GM21529 (cell line): ENCODE results near the gene CSNK1G2.
"Not testable (repeated sequence)": the region's sequence is repeated elsewhere in the genome, so short reads cannot be mapped to it uniquely, and the experiment has no call there.

ENCODE experiments used
- ATAC-seq: cut with Tn5 transposase; IDR thresholded peaks from one replicate; pipeline ENCODE4 v1.9.1; 2021; ENCODE audit not compliant: unreplicated experiment

The CSNK1G2 gene

GRCh38 chr19:1986357-1987162 lies 45.6 kb downstream of the CSNK1G2 start:
- no peak for ATAC-seq

GRCh38 chr19:1987197-1988187 lies 46.5 kb downstream of the CSNK1G2 start:
- no peak for ATAC-seq

- not testable (repeated sequence) for ATAC-seq
Observed at GRCh38 chr19:1988464-1988863, 47.5 kb downstream of the CSNK1G2 start.

- ATAC-seq, result no peak
Observed at GRCh38 chr19:1989513-1990229, 48.7 kb downstream of the CSNK1G2 start.

- ATAC-seq, result no peak
Observed at GRCh38 chr19:1990230-1991017, 49.5 kb downstream of the CSNK1G2 start.

GRCh38 chr19:1991018-1991913 lies 50.3 kb downstream of the CSNK1G2 start:
- no peak for ATAC-seq

- ATAC-seq, result no peak
Observed at GRCh38 chr19:1992759-1993260, 51.8 kb downstream of the CSNK1G2 start.

- no peak for ATAC-seq
Observed at GRCh38 chr19:1997353-1998233, 56.6 kb downstream of the CSNK1G2 start.

GRCh38 chr19:1998712-1999708 lies 58.0 kb downstream of the CSNK1G2 start:
- no peak for ATAC-seq

- no peak for ATAC-seq
Observed at GRCh38 chr19:1999856-2000515, 59.0 kb downstream of the CSNK1G2 start.

- ATAC-seq, result no peak
Observed at GRCh38 chr19:2003874-2004273, 62.9 kb downstream of the CSNK1G2 start.

GRCh38 chr19:2010135-2010668 lies 69.2 kb downstream of the CSNK1G2 start:
- no peak for ATAC-seq

- ATAC-seq, result no peak
Observed at GRCh38 chr19:2011169-2011568, 70.2 kb downstream of the CSNK1G2 start.

- no peak for ATAC-seq
Observed at GRCh38 chr19:2012941-2013682, 72.1 kb downstream of the CSNK1G2 start.

GRCh38 chr19:2013683-2013961 lies 72.7 kb downstream of the CSNK1G2 start:
- ATAC-seq, result no peak

- ATAC-seq, result no peak
Observed at GRCh38 chr19:2014131-2014571, 73.2 kb downstream of the CSNK1G2 start.
